22Rv1 (cell line): Measurements from ENCODE around the gene MLLT10.

Experiments used
- H3K27ac ChIP-seq: fragments of 450-650 bp; 2 replicates; pipeline ENCODE4 v1.5.1; 2017
- ZFX ChIP-seq: fragments of 450-650 bp; IDR thresholded peaks from 2 replicates; pipeline ENCODE4 v1.6.1; 2017; ENCODE audit warnings: antibody characterized with exemption, borderline replicate concordance
- TF ChIP-seq, protein P1 (sequence below): fragments of 450-650 bp; IDR thresholded peaks from 2 replicates; pipeline ENCODE4 v1.5.1; 2017; ENCODE audit warnings: mild to moderate bottlenecking

MLLT10 gene

DNA sequence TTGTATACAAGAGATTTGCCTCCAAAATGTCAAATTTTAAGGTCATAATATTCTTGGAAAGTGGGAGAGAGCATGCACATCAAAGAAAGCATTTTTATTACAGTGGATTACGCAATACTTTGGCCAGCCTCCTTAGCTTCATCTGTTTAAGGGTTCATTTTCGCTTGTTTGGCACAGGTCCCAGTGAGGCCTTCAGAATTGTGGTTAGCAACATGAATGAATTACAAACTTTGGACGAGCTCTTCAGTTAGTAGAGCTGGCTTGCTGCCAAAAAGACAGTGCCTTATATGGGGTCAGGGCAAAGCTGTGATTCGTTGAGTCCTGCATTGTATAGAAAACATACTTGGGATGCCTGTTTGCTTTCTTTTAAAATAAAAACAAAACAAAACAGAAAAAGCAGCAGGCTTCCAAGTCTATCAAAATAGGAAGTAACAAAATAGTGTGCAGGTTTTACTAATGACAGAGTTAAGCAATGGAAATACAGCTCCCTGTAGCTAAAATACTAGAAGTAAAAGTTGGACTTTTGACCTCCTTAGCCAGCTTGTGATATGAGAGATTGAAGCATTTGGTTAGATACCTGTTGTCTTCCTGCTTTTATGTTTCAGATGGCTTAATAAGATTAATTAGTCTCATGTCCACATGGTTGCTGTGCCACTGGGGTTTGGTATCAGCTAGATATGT is 190.8 kb downstream of the MLLT10 start:
- TF ChIP-seq ZFX: no peak
- TF ChIP-seq, protein P1, sequence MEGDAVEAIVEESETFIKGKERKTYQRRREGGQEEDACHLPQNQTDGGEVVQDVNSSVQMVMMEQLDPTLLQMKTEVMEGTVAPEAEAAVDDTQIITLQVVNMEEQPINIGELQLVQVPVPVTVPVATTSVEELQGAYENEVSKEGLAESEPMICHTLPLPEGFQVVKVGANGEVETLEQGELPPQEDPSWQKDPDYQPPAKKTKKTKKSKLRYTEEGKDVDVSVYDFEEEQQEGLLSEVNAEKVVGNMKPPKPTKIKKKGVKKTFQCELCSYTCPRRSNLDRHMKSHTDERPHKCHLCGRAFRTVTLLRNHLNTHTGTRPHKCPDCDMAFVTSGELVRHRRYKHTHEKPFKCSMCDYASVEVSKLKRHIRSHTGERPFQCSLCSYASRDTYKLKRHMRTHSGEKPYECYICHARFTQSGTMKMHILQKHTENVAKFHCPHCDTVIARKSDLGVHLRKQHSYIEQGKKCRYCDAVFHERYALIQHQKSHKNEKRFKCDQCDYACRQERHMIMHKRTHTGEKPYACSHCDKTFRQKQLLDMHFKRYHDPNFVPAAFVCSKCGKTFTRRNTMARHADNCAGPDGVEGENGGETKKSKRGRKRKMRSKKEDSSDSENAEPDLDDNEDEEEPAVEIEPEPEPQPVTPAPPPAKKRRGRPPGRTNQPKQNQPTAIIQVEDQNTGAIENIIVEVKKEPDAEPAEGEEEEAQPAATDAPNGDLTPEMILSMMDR: no peak
- no peak overlapping the region for H3K27ac ChIP-seq

DNA sequence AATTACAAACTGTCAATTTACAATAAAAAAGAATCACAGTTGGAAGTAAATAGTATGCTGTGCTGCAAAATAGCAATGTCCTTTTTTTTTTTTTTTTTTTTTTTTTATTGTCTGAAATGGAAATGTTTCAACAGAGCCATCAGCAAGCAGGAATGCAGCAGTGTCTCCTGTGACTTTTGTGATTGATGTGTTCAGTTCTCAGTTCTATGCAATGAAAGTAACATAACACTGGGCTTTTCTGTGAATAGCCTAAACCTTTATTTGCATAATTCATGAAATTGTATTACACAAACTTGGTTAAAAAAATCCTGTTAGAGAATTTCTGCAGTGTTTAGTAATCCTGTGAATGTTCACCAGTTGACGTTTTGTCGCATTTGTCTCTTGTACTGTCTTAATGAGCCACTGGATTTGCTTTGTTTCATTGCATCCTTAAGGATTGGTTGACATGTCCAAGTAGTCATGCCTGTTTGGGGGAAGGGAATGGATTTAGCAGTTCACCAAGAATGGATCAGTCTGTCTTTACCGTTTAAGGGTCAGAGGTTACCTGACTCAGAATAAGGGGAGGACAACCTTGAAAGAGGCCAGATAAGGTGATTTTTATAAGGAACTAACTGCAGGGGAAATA is 192.7 kb downstream of the MLLT10 start:
- TF ChIP-seq ZFX: no peak
- TF ChIP-seq, protein P1: no peak
- no peak overlapping the region for H3K27ac ChIP-seq

DNA sequence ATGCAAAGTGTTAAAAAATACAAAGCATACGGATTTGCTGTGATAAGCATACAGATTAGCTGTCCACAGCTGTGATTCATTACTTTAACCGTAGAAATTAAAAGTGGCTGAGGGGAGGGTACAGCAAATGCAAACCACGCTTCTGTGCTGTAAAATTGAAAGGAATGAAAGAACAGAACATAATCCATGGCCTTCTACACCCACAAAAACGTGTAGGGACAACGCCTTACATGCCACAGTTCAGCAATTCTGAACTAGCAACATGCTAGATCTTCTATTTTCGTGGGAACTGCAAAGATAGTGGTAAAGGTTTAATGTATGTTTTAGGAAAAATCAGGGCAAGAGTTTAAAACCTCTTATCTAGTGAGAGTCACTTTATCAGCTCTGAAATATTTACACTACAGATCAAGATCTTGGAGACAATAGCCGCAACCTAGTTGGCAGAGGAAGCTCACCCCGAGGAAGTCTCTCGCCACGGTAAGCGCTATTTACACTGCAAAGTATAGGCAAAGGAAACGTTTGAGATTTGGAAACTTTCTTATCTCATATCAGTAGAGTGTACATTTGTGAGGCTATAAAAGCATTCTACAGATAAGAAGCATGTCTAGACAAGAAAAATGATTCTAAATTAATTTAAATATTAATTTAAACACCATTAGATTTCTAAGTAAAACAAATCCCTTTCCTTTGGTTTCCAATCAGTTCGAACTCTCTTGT is 193.6 kb downstream of the MLLT10 start:
- H3K27ac ChIP-seq: no peak overlapping the region
- TF ChIP-seq ZFX: no peak
- TF ChIP-seq, protein P1: no peak

DNA sequence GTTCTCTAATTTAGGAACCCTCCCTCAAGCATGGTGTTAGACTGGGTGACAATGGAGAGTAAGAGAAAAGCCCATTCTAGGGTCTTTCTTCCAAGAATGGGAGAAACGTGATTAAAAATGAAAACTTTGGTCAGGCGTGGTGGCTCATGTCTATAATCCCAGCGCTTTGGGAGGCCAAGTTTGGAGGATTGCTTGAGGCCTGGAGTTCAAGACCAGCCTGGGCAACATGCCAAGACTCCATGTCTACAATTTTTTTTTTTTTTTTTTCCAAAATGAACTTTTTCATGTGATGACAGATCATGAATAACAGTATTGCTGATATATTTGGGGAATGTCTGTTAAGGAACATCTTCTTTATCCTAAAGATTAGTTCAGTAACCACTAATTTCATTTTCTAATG is 194.6 kb downstream of the MLLT10 start:
- TF ChIP-seq, protein P1: no peak
- no peak for TF ChIP-seq ZFX

DNA sequence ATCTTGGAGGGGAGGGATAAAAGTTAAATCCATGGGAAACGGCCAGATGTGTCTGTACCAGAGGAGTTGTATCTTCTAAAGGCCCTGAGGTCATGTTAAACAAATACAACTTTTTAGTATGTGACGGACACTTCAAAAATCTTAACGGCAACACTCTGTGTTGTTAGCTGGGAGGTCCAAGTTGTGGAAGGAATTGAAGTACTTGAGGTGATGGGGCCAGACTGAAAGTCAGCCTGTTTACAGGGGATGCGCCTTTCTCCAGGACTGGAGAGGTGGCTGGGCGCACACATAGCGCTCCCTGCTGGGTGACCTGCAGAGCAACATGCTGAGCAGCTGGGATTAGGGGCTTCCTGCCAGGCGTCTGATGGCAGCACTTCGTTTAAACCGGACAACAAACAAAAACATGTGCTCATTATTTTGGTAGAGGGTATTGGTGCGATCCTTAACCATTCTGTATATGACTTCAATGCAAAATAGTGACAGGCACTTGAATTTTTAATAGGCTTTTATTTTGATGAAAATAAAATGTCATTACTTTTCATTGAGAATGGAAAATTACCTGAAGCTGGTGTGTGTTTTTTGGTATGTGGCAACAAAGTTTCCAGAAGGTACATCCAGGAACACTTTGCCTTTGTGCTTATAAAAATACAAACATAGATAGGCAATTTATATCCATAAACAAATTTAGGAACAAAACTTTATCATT is 198.2 kb downstream of the MLLT10 start:
- TF ChIP-seq, protein P1: peak; percentile 82
- TF ChIP-seq ZFX: no peak
- no peak overlapping the region for H3K27ac ChIP-seq

More for the DNA sequence above, 194.6 kb downstream of the MLLT10 start:
- H3K27ac ChIP-seq: no peak overlapping the region

DNA sequence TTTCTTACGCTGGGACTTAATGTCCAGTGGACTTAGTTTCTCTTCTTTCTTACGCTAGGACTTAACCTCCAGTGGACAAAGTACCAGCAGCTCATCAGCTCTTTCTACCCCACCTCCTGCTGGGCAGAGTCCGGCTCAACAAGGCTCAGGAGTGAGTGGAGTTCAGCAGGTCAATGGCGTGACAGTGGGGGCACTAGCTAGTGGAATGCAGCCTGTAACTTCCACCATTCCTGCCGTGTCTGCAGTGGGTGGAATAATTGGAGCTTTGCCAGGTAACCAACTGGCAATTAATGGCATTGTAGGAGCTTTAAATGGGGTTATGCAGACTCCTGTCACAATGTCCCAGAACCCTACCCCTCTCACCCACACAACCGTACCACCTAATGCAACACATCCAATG is 199.7 kb downstream of the MLLT10 start:
- TF ChIP-seq ZFX: no peak
- TF ChIP-seq, protein P1: no peak
- no peak overlapping the region for H3K27ac ChIP-seq
